GM21515 (cell line): ENCODE measurements around the gene LHFPL2.

Experiments
- ATAC-seq: cut with Tn5 transposase; IDR thresholded peaks from one replicate; pipeline ENCODE4 v1.9.1; 2021; ENCODE audit not compliant: unreplicated experiment

The LHFPL2 gene

DNA sequence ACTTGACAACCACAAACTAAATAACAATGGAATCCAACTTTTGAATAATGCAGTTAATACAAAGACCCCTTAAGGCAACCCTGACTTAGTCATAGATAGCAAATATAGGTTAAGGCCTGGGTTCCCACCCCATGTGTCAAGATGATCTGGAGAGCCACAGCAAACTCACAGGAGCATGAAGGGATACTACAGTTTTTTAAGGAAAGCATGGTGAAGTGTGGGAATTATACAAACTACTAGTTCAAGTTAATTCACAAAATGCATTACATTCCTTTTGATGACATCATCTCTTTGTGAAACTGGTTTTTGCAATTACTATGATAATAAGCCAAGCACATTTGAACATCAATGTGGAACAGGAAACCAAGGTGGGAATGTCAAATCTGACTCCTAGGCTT, 50.6 kb downstream of the LHFPL2 start:
- ATAC-seq, result no peak

DNA sequence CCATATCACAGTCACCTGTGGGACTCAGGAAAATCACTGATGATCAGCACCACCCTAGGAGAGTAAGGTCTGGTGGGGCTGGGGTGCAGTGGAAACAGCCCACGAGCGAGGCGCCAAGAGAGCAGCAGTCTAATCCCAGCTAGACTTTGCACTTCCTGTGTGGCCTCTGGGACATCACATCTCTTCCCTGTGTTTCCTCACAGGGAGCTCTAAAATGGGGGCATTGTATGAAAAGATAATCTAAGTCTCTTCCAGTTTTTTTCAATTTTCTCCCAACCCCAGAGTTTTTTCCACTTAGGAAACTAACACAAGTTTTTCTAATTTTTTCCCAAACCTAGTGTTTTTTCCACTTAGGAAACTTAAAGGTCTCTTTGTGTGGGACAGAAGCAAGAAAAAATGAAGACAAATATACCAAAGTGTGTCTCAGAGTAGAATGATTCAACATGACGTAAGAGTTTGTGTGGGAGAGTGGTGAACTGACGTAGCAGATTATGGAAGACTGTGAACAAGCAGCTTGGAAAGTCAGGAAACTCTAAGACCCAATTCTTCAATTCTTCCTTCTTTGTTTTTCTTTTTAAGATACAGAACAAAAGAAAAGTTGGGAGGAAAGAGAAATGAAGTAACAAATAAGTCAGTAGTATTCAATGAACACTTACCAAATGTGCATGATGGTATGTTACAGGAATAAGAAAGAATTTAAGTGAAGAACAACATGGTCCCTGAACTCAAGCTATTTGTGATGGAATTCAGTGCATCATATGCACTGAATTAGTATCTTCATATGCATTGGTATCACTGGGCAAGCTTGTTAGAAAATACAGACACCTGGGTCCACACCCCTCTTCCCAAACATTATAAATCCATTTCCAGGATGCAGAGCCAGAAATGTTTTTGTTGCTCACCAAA, 51.3 kb downstream of the LHFPL2 start:
- no peak for ATAC-seq

DNA sequence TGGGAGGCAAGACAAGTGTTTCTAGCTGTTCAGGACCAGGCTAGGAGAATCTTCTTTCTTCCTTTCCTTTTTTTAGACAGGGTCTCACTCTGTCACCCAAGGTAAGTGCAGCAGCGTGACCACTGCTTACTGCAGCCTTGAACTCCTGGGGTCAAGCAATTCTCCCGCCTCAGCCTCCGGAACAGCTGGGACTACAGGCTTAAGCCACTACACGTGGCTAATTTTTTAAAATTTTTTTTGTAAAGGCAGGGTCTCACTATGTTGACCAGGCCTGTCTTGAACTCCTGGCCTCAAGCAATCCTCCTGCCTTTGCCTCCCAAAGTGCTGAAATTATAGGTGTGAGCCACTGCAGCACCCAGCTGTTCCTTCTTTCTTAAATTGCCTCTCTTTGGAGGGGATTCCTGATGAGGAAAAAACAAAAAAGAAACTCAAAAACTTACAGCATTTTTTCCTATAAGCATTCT, 53.1 kb downstream of the LHFPL2 start:
- ATAC-seq, result no peak

DNA sequence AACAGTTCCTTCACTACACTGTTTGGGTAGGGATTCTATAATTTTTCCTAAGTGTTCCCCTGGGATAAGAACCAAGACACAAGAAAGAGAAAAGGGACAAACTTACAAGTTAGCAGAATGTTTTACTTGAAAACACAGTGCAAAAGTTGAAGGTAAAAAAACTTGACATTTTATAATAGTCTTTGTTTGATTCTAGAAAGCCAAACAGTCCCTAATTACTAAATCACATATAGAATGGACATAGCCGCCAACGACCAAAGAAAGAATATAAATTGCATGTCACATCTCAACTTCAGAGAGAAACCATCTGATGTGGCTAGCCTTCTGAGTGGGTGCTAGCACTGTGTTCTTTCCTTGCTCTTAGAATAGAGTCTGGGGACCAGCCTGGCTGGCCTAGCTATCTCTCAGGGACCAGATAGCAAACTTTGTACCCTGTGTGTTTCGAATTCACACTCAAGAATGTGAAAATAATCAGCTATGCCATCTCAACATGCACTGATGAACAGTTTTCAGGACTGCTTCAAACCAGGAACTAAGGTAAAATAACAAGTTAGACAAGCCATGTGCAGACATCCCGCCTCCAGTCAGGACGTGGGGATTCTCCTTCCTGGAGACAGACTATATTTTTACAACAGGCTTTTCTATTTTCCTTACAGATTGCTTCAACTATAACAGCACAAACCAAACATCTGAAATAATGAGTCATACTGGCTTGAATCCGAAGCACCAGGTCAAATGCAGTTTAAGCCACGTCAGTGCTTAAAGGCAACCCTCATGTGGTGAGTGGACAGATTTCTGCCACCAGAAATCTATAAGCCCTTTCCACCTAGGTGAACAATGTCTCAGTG, 53.7 kb downstream of the LHFPL2 start:
- no peak for ATAC-seq

DNA sequence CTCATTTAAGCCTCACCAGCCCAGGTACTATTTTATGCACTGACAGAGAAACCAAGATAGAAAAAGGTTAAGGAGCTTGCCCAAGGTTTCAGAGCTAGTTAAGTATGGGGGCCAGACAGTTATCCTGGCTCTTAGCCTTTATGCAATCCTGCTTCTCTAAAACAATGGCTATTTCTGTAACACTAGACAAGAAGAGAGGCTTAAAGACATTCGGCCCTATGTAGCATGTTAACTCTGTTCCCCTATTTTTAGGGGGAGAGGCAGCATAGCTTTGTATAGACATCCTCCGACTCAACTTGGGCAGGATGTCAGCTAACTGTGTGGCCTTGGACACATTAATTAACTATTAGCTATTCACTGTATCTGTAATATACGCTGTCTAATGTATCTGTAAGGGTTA, 54.6 kb downstream of the LHFPL2 start:
- no peak for ATAC-seq

DNA sequence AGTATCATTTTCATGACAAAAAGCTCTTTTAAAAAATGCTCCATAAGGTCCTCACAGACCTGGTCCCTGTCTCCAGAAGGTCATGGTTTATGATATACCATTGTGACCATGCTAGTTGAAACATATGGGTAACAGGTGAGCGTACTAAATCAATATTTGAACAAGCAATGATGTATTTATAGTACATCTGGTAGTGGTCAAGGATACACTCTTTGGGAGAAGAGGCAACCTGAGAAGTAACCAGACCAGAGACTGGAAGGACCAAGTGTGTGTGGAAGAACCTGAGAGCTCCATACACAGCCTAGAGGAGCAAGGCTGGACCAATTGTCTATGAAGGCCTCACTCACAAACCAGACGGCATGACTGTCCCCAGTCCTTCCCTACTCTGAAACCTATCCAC, 55.1 kb downstream of the LHFPL2 start:
- ATAC-seq, result no peak

DNA sequence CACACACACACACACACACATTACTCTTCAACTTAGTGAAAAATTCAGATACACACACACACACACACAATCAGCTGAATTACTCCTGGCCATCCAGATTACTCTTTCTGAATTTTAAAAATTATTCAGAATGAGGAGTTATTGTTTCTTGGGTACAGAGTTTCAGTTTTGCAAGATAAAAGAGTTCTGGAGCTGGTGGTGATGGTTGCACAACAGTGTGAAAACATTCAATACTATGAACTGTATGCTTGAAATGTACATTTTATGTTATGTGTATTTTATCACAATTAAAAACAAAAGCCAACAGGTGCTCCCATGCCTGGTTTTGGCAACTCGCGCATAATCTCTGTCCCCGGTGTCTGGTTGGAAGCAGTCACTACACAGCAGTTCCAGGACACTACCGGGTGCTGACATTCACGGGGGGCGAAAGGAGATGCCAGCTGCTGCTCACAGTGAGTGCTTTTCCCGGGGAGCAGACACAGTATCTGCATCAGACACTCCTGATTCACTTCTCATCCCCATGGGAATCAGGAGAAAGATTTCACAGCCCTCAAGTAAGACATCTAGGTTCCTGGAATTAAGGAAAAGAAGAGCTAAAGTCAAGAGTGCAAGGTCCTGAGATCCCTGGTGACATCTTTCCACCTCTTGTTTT, 55.7 kb downstream of the LHFPL2 start:
- ATAC-seq, result no peak

DNA sequence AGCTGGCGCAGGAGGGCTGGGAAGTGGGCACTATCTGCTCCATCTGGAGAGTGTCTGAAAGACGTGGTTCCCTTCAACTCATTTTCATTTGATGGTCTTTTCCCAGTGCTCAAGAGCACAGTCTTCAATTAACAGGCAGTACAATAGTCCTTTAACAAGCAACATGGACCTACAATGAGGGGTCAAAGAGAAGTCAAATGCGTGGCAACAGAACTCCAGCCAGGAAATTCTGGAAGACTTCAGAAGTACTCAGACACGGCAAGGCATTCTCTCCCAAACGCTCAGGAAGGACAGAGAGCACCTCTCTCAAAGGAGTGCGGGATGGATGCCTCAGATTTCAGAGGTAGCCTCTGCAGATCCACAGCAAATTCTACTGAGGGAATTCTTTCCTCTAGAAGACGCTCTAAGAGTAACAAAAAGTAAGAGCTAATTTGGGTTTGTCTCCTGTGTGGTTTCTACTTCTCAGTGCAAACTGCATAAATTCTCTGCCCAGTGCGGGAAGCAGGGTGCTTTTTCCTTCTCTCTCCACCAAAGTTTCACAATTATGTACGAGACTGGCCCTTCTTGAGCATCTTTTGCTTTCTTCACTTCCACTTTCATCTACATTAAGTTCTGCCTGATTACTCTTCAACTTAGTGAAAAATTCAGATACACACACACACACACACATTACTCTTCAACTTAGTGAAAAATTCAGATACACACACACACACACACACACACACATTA, 56.4 kb downstream of the LHFPL2 start:
- ATAC-seq, result peak; percentile 72

DNA sequence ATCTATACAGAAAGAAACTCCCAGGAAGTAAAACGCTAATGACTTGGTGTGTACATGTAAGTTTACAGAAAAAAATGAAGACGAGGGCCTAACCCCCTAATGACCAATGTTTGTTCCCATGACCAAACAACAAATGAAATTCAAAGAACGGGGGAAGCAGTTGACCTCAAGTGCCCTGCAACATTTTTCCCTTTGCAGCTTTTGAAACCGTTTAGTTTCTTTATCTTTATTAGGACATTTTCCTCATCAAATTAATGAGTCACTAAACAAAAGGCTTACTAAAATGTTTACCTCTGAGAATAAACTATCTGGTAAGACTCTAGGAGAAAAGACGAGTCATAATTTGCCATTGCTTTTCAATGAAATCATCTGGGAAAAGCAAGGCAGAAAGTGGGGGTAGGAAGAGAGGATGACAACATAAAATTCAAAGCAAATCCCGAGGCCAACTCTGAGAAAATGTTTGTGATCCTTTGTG, 57.4 kb downstream of the LHFPL2 start:
- no peak for ATAC-seq

DNA sequence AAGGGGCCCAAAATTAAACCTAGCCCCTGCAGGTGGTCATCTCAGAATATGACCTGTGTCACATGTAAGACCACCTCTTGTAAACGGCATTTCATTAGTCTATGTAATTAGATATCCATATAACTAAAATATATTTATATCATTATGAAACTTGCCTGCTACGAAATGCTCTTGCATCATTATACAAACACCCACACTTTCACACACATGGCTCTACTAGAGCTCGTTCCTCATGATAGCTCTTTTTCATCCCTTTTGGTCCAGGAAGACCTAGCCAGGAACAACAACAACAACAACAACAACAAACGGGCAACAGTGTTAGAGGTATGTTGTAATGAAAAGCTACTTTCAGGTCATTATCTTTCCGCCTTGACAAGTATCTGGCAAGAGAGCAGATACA, 58.6 kb downstream of the LHFPL2 start:
- no peak for ATAC-seq

DNA sequence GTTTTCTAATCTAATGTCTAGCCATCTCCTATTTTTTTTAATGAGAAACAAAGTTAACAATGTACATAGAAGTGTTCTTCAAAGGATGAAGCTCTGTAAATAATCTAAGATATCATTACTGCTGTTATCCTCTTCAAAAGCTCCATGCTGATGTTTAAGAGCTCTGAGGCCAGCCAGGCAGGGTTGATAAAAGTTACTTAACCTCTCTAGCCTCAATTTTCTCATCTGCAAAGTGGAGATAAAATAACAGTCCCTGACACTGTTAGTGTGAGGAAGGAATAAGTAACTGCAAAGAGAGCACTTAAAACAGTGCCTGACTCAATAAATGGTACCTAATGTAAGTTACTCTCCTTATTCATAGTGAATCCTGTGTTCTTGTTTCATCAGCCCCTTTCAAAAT, 60.1 kb downstream of the LHFPL2 start:
- ATAC-seq, result no peak

DNA sequence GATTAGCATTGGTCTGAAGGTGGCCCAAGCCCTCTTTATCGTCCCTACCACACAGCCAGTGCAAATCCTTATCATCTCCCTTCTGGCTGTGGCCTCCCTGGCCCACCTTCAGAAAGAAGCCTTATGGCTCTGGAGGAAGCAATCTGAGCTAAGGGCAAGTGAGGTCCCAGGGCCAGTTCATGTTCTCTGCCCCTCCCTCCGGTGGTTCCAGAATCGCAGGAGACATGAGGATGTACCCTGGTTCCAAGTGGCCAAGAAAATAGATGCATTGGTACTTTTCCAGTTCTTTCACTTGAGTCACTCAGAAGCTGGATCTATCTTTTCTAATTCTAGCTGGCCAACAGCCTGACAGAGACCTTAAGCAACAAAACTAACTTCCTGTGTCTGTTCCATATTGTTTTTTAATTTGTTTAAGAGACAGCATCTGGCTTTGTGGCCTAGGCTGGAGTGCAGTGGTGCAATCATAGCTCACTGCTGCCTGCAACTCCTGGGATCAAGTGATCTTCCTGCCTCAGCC, 60.7 kb downstream of the LHFPL2 start:
- ATAC-seq, result no peak

DNA sequence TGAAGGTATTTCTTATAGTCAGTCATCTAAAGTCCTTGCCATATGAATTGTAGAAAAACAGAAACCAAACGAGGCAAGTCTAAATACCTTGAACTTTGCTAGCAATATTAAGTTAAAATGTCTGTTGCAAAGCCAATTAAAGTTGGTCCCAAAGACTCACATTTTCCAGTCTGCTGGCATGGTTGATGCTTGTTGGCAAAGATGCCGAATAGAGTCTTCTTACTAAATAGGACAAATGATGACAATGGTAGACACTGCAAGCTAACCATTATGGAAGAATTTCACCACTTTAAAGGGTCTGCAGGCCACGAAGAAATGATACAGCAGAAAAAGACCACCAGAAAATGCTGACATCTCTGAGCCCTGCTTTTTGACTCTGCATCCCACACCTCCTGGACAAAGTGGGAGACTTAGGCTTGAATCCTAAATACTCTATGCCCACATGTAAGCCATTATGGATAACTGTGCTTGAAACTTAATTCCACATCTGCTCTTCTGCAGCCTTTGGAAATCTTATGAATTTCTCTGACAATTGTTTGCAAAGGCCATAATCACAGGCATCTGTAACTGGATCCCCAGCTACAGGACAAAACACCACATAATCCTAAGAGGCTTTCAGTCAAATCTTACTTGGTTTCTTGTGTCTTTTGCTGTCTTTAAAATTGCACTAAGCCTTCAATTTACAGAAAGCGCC, 61.3 kb downstream of the LHFPL2 start:
- no peak for ATAC-seq

DNA sequence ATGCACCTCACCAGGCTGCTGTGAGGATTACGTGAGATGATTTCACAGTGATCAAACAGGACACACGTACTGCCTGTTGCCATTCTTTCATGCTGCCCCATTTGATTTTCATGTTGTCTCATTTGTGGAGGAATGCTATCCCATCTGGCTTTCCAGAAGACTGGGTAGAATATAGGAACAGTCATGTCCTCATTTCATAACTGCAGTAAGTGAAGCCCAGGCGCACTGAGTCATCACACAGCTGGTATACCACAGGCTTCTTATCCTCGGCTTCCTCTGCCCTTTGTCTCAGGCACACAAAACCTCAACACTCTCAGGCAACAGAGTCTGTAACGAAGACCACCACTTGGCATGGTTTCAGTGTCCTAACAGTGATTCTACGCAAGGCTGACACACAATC, 62.3 kb downstream of the LHFPL2 start:
- ATAC-seq, result no peak

DNA sequence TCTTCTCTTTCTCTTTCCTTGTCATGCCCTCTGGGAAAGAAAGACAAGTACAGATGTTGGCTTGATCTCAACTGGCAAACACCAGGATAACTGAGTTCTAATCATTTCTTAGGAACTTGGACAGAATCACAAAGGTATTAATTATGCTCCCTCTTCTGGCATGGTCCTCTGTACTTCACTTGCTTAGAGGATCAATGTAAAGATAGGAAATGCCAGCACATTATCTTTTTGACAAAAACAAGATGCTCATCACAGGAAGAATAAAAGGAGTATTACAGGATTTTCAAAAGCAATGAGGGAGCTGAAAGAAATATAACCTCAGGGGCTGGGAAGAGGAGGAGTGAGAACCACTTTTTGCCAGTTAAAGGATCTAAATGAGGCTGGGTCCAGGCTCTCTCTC, 70.6 kb downstream of the LHFPL2 start:
- ATAC-seq, result no peak

DNA sequence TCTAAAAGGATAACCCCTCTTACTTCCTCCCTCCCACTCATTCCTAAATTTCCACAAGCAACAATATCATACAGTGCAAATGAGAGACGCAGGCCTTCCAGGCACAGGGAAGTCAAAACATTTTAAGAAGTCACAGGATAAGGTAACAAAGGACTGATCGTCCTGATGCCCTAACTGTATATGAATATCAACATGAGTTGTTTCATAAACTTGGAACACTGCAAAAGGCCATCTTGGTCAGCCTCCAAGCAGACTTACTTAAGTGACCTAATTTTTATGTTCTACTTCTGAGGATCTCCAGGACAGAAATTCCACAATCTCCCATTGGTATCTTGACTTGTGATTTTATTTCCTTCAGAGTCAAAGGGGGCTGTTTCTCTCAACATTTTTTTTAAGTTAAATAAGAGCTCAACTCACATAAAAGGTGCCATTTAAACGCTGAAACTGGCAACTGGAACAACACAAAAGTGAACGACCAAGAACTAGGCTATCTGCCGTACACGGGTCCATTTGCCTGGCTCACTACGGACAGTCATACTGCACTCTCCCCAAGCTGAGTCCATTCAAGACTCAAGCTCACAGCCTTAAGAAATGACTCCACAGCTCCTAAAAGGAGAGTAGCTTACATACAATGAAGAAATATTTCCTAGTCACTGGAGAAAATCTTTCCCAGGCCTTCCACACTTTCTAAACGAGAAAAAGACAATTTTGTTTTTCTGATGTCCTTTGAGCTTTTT, 71.3 kb downstream of the LHFPL2 start:
- no peak for ATAC-seq

DNA sequence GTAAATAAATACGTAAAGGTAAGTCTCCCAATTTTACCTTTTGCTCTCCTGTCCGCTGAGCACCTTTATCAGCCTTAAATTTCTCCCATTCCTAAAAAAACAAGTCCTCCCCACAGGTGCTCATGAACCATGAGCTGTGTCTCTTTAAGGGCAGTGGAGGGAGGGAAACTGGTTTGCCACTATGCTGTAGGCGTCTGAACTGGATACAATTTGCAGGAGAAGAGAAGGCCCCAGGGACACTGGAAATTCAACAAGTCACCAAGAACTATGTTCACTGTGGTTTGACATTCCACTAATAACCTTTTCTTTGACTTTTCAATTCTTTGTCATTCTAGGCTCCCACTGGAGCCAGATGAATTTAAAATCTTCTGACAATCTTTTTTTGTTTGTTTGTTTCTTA, 72.2 kb downstream of the LHFPL2 start:
- ATAC-seq, result no peak

DNA sequence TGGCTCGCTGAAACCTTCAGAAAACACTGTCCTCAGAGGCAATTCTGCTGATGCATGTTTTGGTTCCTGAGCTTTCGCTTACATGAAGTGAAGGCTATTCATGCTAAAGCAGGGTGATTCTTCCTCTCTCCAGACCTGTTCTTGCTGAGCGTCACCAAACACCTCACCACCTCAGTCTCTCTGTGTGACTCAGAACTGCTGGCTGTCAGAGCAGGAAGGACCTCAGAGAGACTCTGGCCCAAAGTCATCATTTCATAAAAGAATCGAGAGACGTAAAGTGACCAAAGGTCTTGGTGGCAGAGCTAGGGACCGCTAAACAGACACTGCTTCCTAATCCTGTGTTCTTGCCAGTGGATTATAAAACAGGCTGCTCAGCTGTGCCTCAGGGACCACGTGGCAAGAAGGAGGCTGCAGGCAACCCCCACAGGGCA, 73.8 kb downstream of the LHFPL2 start:
- ATAC-seq, result peak; percentile 73

DNA sequence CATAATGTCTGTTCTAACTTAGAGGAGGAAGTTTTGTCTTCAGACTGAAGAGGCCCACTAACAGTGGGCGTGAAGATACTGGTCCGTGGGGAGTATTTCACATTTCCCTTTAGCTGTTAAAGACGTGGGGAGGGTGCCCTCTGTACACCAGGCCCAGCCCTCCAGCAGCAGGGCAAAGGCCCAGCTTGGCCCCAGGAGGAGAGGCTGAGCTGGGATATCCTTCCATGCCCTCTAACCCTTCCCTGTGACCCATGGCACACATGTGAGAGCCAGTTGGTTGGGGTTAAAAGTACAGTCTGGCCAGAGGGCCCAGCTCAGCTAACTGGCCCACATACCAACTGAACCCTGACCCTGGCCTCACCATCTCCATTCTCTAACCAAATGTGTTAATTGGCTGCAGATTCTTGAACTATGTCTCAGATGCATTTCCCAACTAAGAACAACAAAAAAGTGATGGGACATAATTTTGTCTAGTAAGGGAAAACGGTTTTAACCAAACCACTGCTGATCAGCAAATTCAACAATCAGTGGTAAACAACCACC, 74.4 kb downstream of the LHFPL2 start:
- ATAC-seq, result no peak
